Nephron progenitor cell (in vitro differentiated cells): ENCODE measurements around the gene VIM.

Source experiments
- DNase-seq: peaks from one replicate; pipeline ENCODE4 v3.0.0; 2021
- H3K27ac Mint-ChIP-seq: 2 replicates; pipeline ENCODE4 v1.8.0; 2021; ENCODE audit warnings: mild to moderate bottlenecking, moderate library complexity, mixed read lengths
- H3K27me3 Mint-ChIP-seq: 2 replicates; pipeline ENCODE4 v1.8.0; 2021; ENCODE audit warnings: mild to moderate bottlenecking, low read depth, mixed read lengths; ENCODE audit not compliant: poor library complexity
- H3K36me3 Mint-ChIP-seq: 2 replicates; pipeline ENCODE4 v1.8.0; 2021; ENCODE audit warnings: low read depth, mixed read lengths
- H3K4me1 Mint-ChIP-seq: 2 replicates; pipeline ENCODE4 v1.8.0; 2021; ENCODE audit warnings: mixed read lengths
- H3K4me3 Mint-ChIP-seq: 2 replicates; pipeline ENCODE4 v1.8.0; 2021; ENCODE audit warnings: mild to moderate bottlenecking, moderate library complexity, mixed read lengths
- H3K9me3 Mint-ChIP-seq: 2 replicates; pipeline ENCODE4 v1.8.0; 2021; ENCODE audit warnings: mild to moderate bottlenecking, moderate library complexity, mixed read lengths
- CTCF ChIP-seq: fragments of 200-600 bp; sonication (generic); IDR thresholded peaks from 2 replicates; pipeline ENCODE4 v1.5.0; 2021; ENCODE audit warnings: antibody characterized with exemption

Gene VIM

GRCh38 chr10:17272648-17273047, 44.6 kb downstream of the VIM start:
- Mint-ChIP-seq H3K4me1 (peaks cover 19% of the 10 kb centered on the region), H3K27me3 (peaks cover 6% of the 10 kb centered on the region), H3K9me3 (peaks cover 23% of the 10 kb centered on the region), H3K27ac (peak overlapping the region; percentile 80), H3K36me3 (peaks cover 5% of the 10 kb centered on the region), H3K4me3 (no peak overlapping the region)
- DNase-seq, result no peak
- TF ChIP-seq CTCF, result no peak

GRCh38 chr10:17273403-17273802, 45.4 kb downstream of the VIM start:
- Mint-ChIP-seq H3K4me1 (peaks cover 21% of the 10 kb centered on the region), H3K4me3 (no peak overlapping the region), H3K36me3 (peaks cover 5% of the 10 kb centered on the region), H3K27me3 (peaks cover 6% of the 10 kb centered on the region), H3K9me3 (peaks cover 27% of the 10 kb centered on the region), H3K27ac (peak overlapping the region; percentile 57)
- DNase-seq, result no peak
- no peak for TF ChIP-seq CTCF

GRCh38 chr10:17276756-17277424, 48.8 kb downstream of the VIM start:
- Mint-ChIP-seq H3K4me3 (no peak overlapping the region), H3K9me3 (peaks cover 51% of the 10 kb centered on the region), H3K27ac (peak overlapping the region; percentile 52), H3K4me1 (peaks cover 21% of the 10 kb centered on the region), H3K27me3 (peaks cover 6% of the 10 kb centered on the region), H3K36me3 (peaks cover 9% of the 10 kb centered on the region)
- TF ChIP-seq CTCF, result no peak
- no peak for DNase-seq

GRCh38 chr10:17278607-17279240, 50.7 kb downstream of the VIM start:
- no peak for DNase-seq
- Mint-ChIP-seq H3K4me1 (peaks cover 12% of the 10 kb centered on the region), H3K27me3 (peaks cover 6% of the 10 kb centered on the region), H3K4me3 (no peak overlapping the region), H3K27ac (no peak overlapping the region), H3K36me3 (peaks cover 16% of the 10 kb centered on the region), H3K9me3 (peaks cover 64% of the 10 kb centered on the region)
- no peak for TF ChIP-seq CTCF

GRCh38 chr10:17282311-17282710, 54.3 kb downstream of the VIM start:
- no peak overlapping the region for H3K4me3 Mint-ChIP-seq
- H3K27ac Mint-ChIP-seq, result no peak overlapping the region
- no peak for DNase-seq
- H3K27me3 Mint-ChIP-seq, result no peaks in the 10 kb centered on the region
- TF ChIP-seq CTCF, result no peak
- peaks cover 50% of the 10 kb centered on the region for H3K9me3 Mint-ChIP-seq
- H3K4me1 Mint-ChIP-seq, result peaks cover 17% of the 10 kb centered on the region
- peaks cover 12% of the 10 kb centered on the region for H3K36me3 Mint-ChIP-seq
